ENCODE measurements around the gene SENP2. TPM values are rescaled to one million over a fixed set of nuclear protein-coding genes. Genes with fewer than 3 reads are reported as not detected.

SENP2 gene
- total RNA-seq, 1 donor from 2014 or later: 41.9 TPM

Other genes with a start within 250 kb of the SENP2 start
- gene MAP3K13, start 223.2 kb upstream of the SENP2 start, total RNA-seq: 11.3 and 14.5 TPM in 2 replicates
- gene TMEM41A, start 87.3 kb upstream of the SENP2 start, total RNA-seq: 25.4 and 25.8 TPM in 2 replicates
- not detected in 2 replicates for gene LIPH, start 33.7 kb upstream of the SENP2 start, total RNA-seq
- gene IGF2BP2, start 238.7 kb downstream of the SENP2 start, total RNA-seq: 0.64 and 0.89 TPM in 2 replicates

Data from activated CD4-positive, alpha-beta T cell treated with anti-CD3 and anti-CD28 coated beads, Interleukin-2, amount 10 ng/mL, durations not matched to agents 24 days and 14 days (primary cell).